ENCODE data around the gene TRIM22.

Gene TRIM22

GRCh38 chr11:5719703-5720495 lies 30.3 kb downstream of the TRIM22 start:
- TF ChIP-seq GATA2 (IDR thresholded peaks at IDR 0.05; ENCODE audit: low read depth, low read length), result no peak
- TF ChIP-seq GATA3 (IDR thresholded peaks at IDR 0.05; ENCODE audit: low read depth, low read length), result no peak

DNA sequence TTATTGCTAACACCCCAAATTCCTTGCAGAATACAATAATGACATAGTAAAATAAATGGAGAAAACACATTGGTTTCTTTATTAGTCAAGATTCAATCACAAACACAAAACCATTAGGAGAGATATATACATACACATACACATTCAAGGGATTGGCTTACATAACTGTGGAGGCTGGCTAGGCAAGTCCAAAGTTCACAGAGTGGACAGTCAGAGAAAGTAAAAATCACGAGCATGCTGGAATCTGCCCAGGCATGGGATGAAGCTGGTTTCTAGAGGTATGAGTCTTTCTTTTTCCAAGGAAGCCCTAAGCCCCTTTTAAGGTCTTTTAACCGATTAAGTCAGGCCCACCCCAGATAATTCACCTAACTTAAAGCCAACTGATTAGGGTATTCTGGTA lies 33.0 kb downstream of the TRIM22 start:
- TF ChIP-seq GATA3 (IDR thresholded peaks at IDR 0.05; ENCODE audit: low read depth, low read length) (no peak), GATA2 (IDR thresholded peaks at IDR 0.05; ENCODE audit: low read depth, low read length) (no peak)

DNA sequence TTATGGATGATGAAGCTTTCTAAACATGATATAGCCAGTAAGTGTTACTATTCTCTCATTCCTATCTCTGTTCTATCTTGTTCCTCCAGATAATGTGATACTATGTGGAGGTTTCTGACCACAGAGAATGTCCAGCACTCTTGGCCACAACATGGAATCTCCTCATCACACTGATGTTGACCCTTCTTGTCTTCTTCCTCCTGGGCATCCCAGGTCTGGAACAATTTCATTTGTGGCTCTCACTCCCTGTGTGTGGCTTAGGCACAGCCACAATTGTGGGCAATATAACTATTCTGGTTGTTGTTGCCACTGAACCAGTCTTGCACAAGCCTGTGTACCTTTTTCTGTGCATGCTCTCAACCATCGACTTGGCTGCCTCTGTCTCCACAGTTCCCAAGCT lies 36.8 kb downstream of the TRIM22 start:
- TF ChIP-seq GATA2 (IDR thresholded peaks at IDR 0.05; ENCODE audit: low read depth, low read length) (no peak), GATA3 (IDR thresholded peaks at IDR 0.05; ENCODE audit: low read depth, low read length) (no peak)

GRCh38 chr11:5727691-5728090 lies 38.1 kb downstream of the TRIM22 start:
- TF ChIP-seq GATA2 (IDR thresholded peaks at IDR 0.05; ENCODE audit: low read depth, low read length), result no peak
- no peak for TF ChIP-seq GATA3 (IDR thresholded peaks at IDR 0.05; ENCODE audit: low read depth, low read length)

DNA sequence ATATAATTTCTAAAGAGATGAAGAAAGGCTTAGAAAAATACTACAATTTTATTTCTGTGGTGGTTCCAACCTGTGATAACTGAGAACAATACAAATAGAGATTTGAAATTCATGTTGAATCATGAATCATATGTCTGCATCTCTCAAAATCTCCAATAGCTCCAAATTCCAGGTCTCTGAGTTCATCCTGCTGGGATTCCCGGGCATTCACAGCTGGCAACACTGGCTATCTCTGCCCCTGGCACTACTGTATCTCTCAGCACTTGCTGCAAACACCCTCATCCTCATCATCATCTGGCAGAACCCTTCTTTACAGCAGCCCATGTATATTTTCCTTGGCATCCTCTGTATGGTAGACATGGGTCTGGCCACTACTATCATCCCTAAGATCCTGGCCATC lies 46.8 kb downstream of the TRIM22 start, which contains the start of gene OR56B1:
TSS of gene OR56B1 (plus strand) at position 53 of the 400 bp plus-strand sequence. CDS start at position 122, 69 bp downstream.
- TF ChIP-seq GATA2 (IDR thresholded peaks at IDR 0.05; ENCODE audit: low read depth, low read length) (no peak), GATA3 (IDR thresholded peaks at IDR 0.05; ENCODE audit: low read depth, low read length) (no peak)

- TF ChIP-seq GATA2 (IDR thresholded peaks at IDR 0.05; ENCODE audit: low read depth, low read length) (no peak), GATA3 (IDR thresholded peaks at IDR 0.05; ENCODE audit: low read depth, low read length) (no peak)
These were observed 47.5 kb downstream of the TRIM22 start for GRCh38 chr11:5737091-5737490.

DNA sequence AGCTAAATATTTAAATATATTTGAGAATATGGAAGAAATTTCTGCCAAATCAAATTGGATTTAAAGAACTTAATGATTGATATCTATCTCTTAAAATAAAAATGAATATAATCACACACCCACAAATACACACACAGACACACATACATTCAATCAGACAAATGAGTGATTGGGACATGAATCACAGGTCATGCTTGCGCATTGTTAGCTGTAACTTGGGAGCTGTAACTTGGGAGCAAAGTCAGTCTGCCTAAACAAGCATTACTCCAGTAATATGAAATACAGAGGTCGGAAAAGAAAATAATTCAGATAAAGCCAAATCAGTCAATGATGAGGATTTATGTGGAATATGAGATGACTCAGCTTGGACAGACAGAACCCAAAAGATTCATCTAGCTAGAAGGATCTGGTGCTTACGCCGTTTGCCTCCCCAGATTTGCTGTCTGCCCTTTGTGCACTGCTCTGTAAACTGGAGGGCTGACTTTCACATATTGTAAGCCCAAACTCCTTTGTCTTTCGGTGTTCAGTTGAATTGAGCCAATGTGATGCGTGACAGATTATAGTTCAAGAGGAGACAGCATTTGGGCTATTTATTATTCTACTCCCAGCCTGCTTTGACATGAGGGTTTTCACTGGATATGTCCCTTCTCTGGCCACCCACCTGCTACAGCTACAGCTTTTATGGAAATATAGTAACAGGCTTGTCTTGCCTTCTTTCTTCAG lies 48.2 kb downstream of the TRIM22 start:
- TF ChIP-seq GATA2 (IDR thresholded peaks at IDR 0.05; ENCODE audit: low read depth, low read length) (no peak), GATA3 (IDR thresholded peaks at IDR 0.05; ENCODE audit: low read depth, low read length) (no peak)

DNA sequence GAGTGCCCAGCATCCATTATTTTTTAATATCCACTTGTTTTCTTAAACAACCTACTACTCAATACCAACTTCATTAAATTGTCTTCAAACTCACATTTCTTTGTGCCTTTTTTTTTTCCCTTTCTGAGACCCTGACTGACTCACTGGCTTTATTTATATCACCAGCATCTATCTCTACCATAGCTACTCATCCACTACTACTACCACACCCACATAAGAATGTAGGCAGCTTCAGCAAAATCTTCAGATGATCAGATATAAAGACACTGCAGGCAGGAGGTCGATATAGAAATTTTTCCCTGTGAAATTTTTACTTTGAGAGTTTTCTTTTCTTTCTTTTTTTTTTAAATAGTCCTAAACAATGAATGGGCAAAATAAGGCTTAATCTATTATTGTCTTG lies 48.8 kb downstream of the TRIM22 start:
- no peak for TF ChIP-seq GATA2 (IDR thresholded peaks at IDR 0.05; ENCODE audit: low read depth, low read length)
- no peak for TF ChIP-seq GATA3 (IDR thresholded peaks at IDR 0.05; ENCODE audit: low read depth, low read length)

DNA sequence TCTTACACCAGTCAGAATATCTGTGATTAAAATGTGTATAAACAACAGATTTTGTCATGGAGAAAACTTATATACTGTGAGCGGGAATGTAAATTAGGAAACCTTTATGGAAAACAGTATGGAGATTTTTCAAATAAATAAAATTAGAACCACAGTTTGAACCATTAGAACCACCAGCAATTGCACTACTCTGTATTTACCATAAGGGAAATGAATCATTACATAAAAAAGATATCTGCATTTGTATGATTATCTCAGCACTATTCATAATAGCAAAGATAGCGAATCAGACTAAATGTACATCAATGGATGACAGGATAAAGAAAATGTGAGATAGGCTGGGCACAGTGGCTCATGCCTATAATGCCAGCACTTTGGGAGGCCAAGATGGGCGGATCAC lies 57.0 kb downstream of the TRIM22 start:
- TF ChIP-seq GATA3 (IDR thresholded peaks at IDR 0.05; ENCODE audit: low read depth, low read length) (no peak), GATA2 (IDR thresholded peaks at IDR 0.05; ENCODE audit: low read depth, low read length) (no peak)

- TF ChIP-seq GATA2 (IDR thresholded peaks at IDR 0.05; ENCODE audit: low read depth, low read length) (no peak), GATA3 (IDR thresholded peaks at IDR 0.05; ENCODE audit: low read depth, low read length) (no peak)
These were observed 60.2 kb downstream of the TRIM22 start for GRCh38 chr11:5749836-5750235.

GRCh38 chr11:5753943-5754342 lies 64.4 kb downstream of the TRIM22 start, which contains the start of gene OR52N4:
Gene OR52N4, plus strand, starts transcription at chr11:5754243. Its CDS starts 498 bp downstream, at chr11:5754741.
- no peak for TF ChIP-seq GATA2 (IDR thresholded peaks at IDR 0.05; ENCODE audit: low read depth, low read length)
- no peak for TF ChIP-seq GATA3 (IDR thresholded peaks at IDR 0.05; ENCODE audit: low read depth, low read length)

Data from SH-SY5Y (cell line).